Measurements from ENCODE around the gene ZNF592. TPM values are rescaled to one million over a fixed set of nuclear protein-coding genes. Genes with fewer than 3 reads are reported as not detected.
A peak's percentile ranks its signal among the peaks of the same experiment; 100 is the strongest.

Gene ZNF592
- total RNA-seq, 1 experiment from 2014 or later: 34.6 TPM

DNA sequence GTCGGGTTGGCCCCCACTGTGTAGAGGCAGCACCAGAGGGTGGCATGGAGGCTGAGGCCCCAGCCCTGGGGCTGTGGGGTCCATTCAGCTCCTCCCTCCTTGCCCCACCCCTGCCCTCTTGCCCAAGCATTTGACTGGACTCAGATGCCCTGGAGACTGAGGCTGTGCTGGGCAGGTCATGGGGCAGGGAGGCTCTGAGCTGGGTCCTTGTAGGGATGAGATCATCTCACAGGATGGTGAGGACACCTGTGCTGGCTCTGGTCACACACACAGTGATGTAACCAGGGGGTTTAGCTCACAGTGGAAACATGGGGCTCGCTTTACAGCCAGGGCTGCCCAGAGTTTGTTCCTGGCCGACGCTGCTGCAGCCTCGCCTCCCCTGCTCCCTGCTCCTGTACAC lies 86.6 kb downstream of the ZNF592 start:
- Histone ChIP-seq H2AFZ (ENCODE audit: low read length) (no peak overlapping the region), H3K4me2 (ENCODE audit: insufficient read depth, insufficient read length, low read length) (no peak overlapping the region), H4K91ac (ENCODE audit: insufficient read length, low read depth, low read length) (no peak overlapping the region), H3K23ac (ENCODE audit: insufficient read length, low read depth, low read length) (no peak overlapping the region), H3K79me2 (ENCODE audit: insufficient read depth, low read length) (no peaks in the 10 kb centered on the region), H2AK5ac (ENCODE audit: insufficient read length, low read length) (no peak overlapping the region), H2BK12ac (ENCODE audit: insufficient read length, low read depth, low read length) (no peak overlapping the region), H3K4ac (ENCODE audit: low read depth, low read length) (no peak overlapping the region), H3K9ac (ENCODE audit: extremely low read depth, insufficient read length, low read length) (no peak overlapping the region), H3K27ac (ENCODE audit: insufficient read length, low read depth, low read length) (no peak overlapping the region), H3K4me1 (ENCODE audit: insufficient read depth, low read length) (no peaks in the 10 kb centered on the region), H3K56ac (ENCODE audit: insufficient read length, low read depth, low read length) (no peak overlapping the region), H3K14ac (ENCODE audit: insufficient read depth, low read length) (no peak overlapping the region), H4K5ac (ENCODE audit: insufficient read length, low read depth, low read length) (no peak overlapping the region), H2BK120ac (ENCODE audit: low read depth, low read length, poor library complexity, severe bottlenecking) (no peak overlapping the region), H3K79me1 (ENCODE audit: insufficient read depth, low read depth, low read length, poor library complexity, severe bottlenecking) (no peaks in the 10 kb centered on the region), H4K20me1 (ENCODE audit: control insufficient read depth, insufficient read depth, insufficient read length) (no peaks in the 10 kb centered on the region), H3K9me3 (ENCODE audit: control insufficient read depth, low read depth, low read length) (no peaks in the 10 kb centered on the region), H3T11ph (ENCODE audit: low read length) (no peak overlapping the region), H2BK20ac (ENCODE audit: low read depth, low read length, poor library complexity, severe bottlenecking) (no peak overlapping the region), H4K8ac (replicated peaks; ENCODE audit: insufficient read length, low read depth, low read length) (no peak overlapping the region), H2BK15ac (ENCODE audit: low read depth, low read length) (no peak overlapping the region), H3K18ac (ENCODE audit: insufficient read length, low read depth, low read length) (no peak overlapping the region), H3K27me3 (ENCODE audit: insufficient read depth, low read length) (no peaks in the 10 kb centered on the region), H2BK5ac (ENCODE audit: insufficient read length, low read length) (no peak overlapping the region), H3K23me2 (ENCODE audit: insufficient read length, low read depth, low read length, poor library complexity, severe bottlenecking) (no peaks in the 10 kb centered on the region)
- no CpG with 5 or more reads among the region's 5 CpGs for WGBS (ENCODE audit: extremely low coverage, insufficient read length, low lambda C conversion rate)
- no peak for DNase-seq
- TF ChIP-seq, protein P1, sequence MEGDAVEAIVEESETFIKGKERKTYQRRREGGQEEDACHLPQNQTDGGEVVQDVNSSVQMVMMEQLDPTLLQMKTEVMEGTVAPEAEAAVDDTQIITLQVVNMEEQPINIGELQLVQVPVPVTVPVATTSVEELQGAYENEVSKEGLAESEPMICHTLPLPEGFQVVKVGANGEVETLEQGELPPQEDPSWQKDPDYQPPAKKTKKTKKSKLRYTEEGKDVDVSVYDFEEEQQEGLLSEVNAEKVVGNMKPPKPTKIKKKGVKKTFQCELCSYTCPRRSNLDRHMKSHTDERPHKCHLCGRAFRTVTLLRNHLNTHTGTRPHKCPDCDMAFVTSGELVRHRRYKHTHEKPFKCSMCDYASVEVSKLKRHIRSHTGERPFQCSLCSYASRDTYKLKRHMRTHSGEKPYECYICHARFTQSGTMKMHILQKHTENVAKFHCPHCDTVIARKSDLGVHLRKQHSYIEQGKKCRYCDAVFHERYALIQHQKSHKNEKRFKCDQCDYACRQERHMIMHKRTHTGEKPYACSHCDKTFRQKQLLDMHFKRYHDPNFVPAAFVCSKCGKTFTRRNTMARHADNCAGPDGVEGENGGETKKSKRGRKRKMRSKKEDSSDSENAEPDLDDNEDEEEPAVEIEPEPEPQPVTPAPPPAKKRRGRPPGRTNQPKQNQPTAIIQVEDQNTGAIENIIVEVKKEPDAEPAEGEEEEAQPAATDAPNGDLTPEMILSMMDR (conservative IDR thresholded peaks at IDR 0.05): no peak
- H3K27me3 Mint-ChIP-seq (ENCODE audit: low read depth): no peaks in the 10 kb centered on the region
- H3K4me1 Mint-ChIP-seq: no peaks in the 10 kb centered on the region
- H3K27ac Mint-ChIP-seq: peak overlapping the region in 1 of 3 experiments; percentile 17; a peak in 2 of 7 replicates
- peaks cover 0 to 26% (median 5%) of the 10 kb centered on the region in 3 experiments; a peak in 3 of 7 replicates for H3K36me3 Mint-ChIP-seq (ENCODE audit: insufficient read depth in 1 of 3, low read depth in 3 of 3)
- no peak overlapping the region for H3K4me3 Mint-ChIP-seq
- H3K9me3 Mint-ChIP-seq: no peaks in the 10 kb centered on the region; a peak in 1 of 5 replicates

All from H9 (cell line).